Bronchial epithelial cell (primary cell): ENCODE measurements around the gene ZNF496. TPM values are rescaled to one million over a fixed set of nuclear protein-coding genes. Genes with fewer than 3 reads are reported as not detected.

Source experiments
- DNase-seq: peaks from one replicate; pipeline ENCODE4 v3.0.0-alpha.2; 2010; ENCODE audit warnings: low read depth
- FAIRE-seq: peaks from 2 replicates; lab custom pipeline; 2011; peaks lifted over from hg19 to GRCh38; lab: Jason Lieb, UNC
- H3K27me3 ChIP-seq: 2 replicates; pipeline ENCODE4 v1.5.1; 2011; ENCODE audit warnings: low read length; ENCODE audit not compliant: control insufficient read depth, insufficient read depth
- H3K36me3 ChIP-seq: 2 replicates; pipeline ENCODE4 v1.5.1; 2011; ENCODE audit warnings: low read length; ENCODE audit not compliant: control insufficient read depth, insufficient read depth
- H3K4me3 ChIP-seq: 2 replicates; pipeline ENCODE4 v1.5.1; 2011; ENCODE audit warnings: mild to moderate bottlenecking, low read depth, low read length, control low read depth
- CTCF ChIP-seq: IDR thresholded peaks from 2 replicates; pipeline ENCODE4 v1.5.1; 2011; ENCODE audit warnings: mild to moderate bottlenecking, moderate library complexity, low read length, control low read depth, inconsistent platforms; ENCODE audit not compliant: insufficient read depth, severe bottlenecking
- total RNA-seq: library from RNA; depleted of rRNA; stranded (reverse); fragments of >200 nt; gene quantifications from 2 replicates; pipeline ENCODE4 v1.2.1, GENCODE V29; 2014

Gene ZNF496
- total RNA-seq, 1 donor from 2014 or later: 9.5 TPM

DNA sequence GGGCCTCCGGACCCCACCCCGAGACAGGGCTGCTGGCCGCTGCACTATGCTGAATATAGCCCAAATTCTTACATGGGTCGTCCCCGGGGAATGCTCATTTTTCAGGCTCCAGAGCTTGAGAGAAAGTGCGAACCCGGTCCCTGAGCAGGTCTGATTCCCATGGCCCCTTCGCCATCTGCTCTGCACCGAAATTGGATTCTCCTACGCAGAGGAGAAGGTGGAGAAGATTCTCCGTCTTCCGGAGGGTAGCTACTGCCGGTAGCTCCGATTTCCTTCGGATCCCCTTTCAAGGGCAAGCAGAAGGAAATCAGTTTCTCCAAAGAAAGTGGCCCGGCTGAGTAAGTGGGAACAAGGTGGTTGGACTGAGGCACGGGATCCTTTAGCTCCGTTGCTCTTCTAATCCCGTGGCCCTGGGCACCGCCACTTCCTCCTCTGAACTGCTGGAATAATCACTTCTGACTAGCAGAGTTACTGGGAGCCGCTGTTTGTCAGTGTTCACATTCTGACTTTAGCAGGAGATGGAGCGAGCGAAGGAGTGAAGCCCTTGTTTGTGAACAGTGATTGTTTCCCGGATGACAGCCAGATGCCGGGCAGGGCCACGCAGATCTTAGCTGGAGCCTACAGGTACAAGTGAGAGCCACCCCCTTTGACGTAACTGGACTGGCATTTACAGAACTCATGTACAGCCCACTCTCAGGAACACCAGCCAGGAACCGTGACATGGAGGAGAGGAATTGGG is 1.1 kb upstream of the ZNF496 start:
- FAIRE-seq: no peak
- DNase-seq: peak; percentile 66
- Histone ChIP-seq H3K36me3 (peaks cover 6% of the 10 kb centered on the region), H3K27me3 (no peaks in the 10 kb centered on the region), H3K4me3 (peak overlapping the region; percentile 56)
- TF ChIP-seq CTCF: no peak

DNA sequence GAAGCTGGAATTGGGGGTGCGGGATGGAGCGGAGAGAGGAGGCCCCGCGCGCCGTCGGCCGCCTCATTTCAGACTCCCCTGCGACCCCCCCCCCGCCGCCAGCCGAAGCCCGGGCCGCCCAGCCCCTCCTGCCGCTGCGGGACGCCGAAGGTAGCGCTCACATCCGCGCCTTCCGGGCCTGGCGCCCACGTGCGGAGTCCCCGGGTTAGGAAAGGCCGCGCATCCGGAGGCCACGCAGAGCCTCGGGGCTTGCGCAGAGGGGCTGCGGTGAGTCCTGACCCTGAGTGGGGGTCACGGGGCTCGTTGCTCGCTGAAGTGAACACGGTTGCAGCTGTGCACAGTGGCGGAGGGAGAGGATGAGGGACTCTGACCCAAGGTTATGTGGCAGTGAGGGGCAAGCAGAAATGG is 552 bp upstream of the ZNF496 start:
- DNase-seq (no peak), FAIRE-seq (no peak)
- peak overlapping the region; percentile 56 for H3K4me3 ChIP-seq
- TF ChIP-seq CTCF: no peak
- no peaks in the 10 kb centered on the region for H3K27me3 ChIP-seq
- peaks cover 6% of the 10 kb centered on the region for H3K36me3 ChIP-seq

DNA sequence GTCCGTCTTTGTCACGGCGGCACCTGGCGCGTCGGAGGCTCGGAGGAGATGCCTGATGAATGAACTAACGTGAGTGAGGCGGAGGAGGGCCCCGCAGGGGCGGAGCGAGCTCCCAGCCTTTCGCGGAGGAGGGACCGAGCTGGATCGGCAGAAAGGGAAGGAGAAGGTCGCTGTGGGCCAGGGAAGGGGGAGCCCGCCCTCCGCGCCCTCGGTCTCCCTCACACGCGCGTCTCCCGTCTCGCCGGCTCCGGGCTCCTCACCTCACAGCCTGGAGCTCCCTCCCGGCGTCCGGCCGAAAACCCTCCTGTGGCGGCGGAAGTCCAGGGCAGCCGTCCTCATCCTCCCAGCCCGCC is 519 bp downstream of the ZNF496 start:
- no peak for FAIRE-seq
- no peaks in the 10 kb centered on the region for H3K27me3 ChIP-seq

DNA sequence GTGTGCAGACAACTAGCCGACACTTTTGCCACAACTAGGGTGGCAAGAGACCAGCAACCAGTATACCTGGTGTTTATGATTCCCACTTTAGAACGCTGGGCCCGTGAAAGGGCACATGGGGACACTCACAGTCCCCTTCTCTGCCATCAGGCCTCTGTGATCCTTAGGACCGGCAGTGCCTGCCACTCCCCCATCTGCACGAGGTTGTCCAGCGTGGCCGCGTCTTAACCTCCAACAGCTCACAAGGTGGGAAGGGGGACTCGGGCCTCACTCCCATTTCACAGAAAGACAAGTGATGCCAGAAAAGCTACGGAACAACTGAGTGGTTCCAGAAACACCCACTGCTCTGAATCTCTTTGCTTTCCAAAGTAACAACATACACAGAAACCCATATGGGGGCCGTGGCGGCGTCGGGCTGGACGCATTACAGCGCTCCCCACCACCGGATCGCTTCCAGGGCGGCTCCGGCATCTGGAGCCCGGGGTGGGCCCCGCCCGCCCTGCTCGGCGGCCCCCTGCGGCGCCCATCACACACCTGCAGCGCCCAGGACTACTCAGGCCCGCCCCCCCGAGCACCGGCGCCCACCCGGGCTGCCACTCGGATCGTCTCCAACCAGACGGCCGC is 1.0 kb downstream of the ZNF496 start:
- no peak for DNase-seq
- peaks cover 10% of the 10 kb centered on the region for H3K36me3 ChIP-seq
- H3K27me3 ChIP-seq: no peaks in the 10 kb centered on the region
- no peak for FAIRE-seq
- no peak for TF ChIP-seq CTCF
- peak overlapping the region; percentile 56 for H3K4me3 ChIP-seq

More for the DNA sequence above, 519 bp downstream of the ZNF496 start:
- Histone ChIP-seq H3K36me3 (peaks cover 9% of the 10 kb centered on the region), H3K4me3 (peak overlapping the region; percentile 56)
- peak; percentile 79 for DNase-seq
- TF ChIP-seq CTCF: no peak

GRCh38 chr1:247329097-247329617 is 2.5 kb downstream of the ZNF496 start:
- Histone ChIP-seq H3K4me3 (no peak overlapping the region), H3K27me3 (no peaks in the 10 kb centered on the region), H3K36me3 (peaks cover 10% of the 10 kb centered on the region)
- FAIRE-seq: no peak
- no peak for TF ChIP-seq CTCF
- DNase-seq: no peak

GRCh38 chr1:247328311-247328710 is 3.4 kb downstream of the ZNF496 start:
- FAIRE-seq (no peak), DNase-seq (no peak)
- no peak for TF ChIP-seq CTCF
- H3K4me3 ChIP-seq: no peak overlapping the region
- H3K27me3 ChIP-seq: no peaks in the 10 kb centered on the region
- H3K36me3 ChIP-seq: peaks cover 10% of the 10 kb centered on the region
